ENCODE data around the gene ROCK1. TPM values are rescaled to one million over a fixed set of nuclear protein-coding genes. Genes with fewer than 3 reads are reported as not detected.
"Not testable (repeated sequence)": the region's sequence is repeated elsewhere in the genome, so short reads cannot be mapped to it uniquely, and the experiment has no call there.

Gene ROCK1
- total RNA-seq, 1 donor from 2014 or later: 34.9 TPM

GRCh38 chr18:20963027-20963426 lies 148.6 kb downstream of the ROCK1 start:
- intact Hi-C loops (cut with micrococcal nuclease): loop anchor here (10.0 kb wide), 2 partner anchors 52 to 142 kb away; no protein-coding TSS in a partner anchor
- H3K27me3 ChIP-seq (ENCODE audit: low read depth): no peaks in the 10 kb centered on the region

GRCh38 chr18:20960735-20961134 lies 150.9 kb downstream of the ROCK1 start:
- Histone ChIP-seq H3K9me3 (replicated peaks) (peaks cover 8% of the 10 kb centered on the region), H3K27ac (replicated peaks) (no peak overlapping the region), H3K36me3 (peaks cover 41% of the 10 kb centered on the region), H3K4me3 (no peak overlapping the region), H3K27me3 (ENCODE audit: low read depth) (no peaks in the 10 kb centered on the region), H3K4me1 (no peaks in the 10 kb centered on the region)
- TF ChIP-seq CTCF (IDR thresholded peaks at IDR 0.05; ENCODE audit: borderline replicate concordance): no peak
- intact Hi-C loops (cut with micrococcal nuclease): loop anchor here (10.0 kb wide), 2 partner anchors 54 to 144 kb away; no protein-coding TSS in a partner anchor
- no peak for DNase-seq

More at GRCh38 chr18:20963027-20963426, 148.6 kb downstream of the ROCK1 start:
- Histone ChIP-seq H3K27ac (replicated peaks) (no peak overlapping the region), H3K4me1 (no peaks in the 10 kb centered on the region), H3K36me3 (peaks cover 48% of the 10 kb centered on the region), H3K9me3 (replicated peaks) (no peaks in the 10 kb centered on the region), H3K4me3 (no peak overlapping the region)
- no peak for TF ChIP-seq CTCF (IDR thresholded peaks at IDR 0.05; ENCODE audit: borderline replicate concordance)
- no peak for DNase-seq

- H3K27ac ChIP-seq (replicated peaks); intact Hi-C loops (cut with micrococcal nuclease); H3K4me3 ChIP-seq; H3K4me1 ChIP-seq; H3K9me3 ChIP-seq (replicated peaks); DNase-seq; H3K27me3 ChIP-seq (ENCODE audit: low read depth): not testable (repeated sequence)
- peaks cover 16% of the 10 kb centered on the region for H3K36me3 ChIP-seq
These were observed 160.8 kb downstream of the ROCK1 start for GRCh38 chr18:20950827-20951226.

Other genes with a start within 250 kb of the ROCK1 start
- gene GREB1L, start 130.4 kb upstream of the ROCK1 start, total RNA-seq: 12.3 TPM